SH-SY5Y (cell line): Measurements from ENCODE around the gene EIF2S2.

Experiments
- GATA2 ChIP-seq: IDR thresholded peaks from 2 replicates; pipeline ENCODE4 v1.6.1; 2011; ENCODE audit warnings: mild to moderate bottlenecking, low read depth, low read length
- GATA3 ChIP-seq: IDR thresholded peaks from 2 replicates; pipeline ENCODE4 v1.6.1; 2011; ENCODE audit warnings: low read depth, mild to moderate bottlenecking, low read length, moderate library complexity

- TF ChIP-seq GATA3 (no peak), GATA2 (no peak)
Observed at GRCh38 chr20:34043025-34043424, 69.0 kb downstream of the EIF2S2 start.
